B cell (primary cell): ENCODE data around the gene ARFGAP1. TPM values are rescaled to one million over a fixed set of nuclear protein-coding genes. Genes with fewer than 3 reads are reported as not detected.

ENCODE experiments used
- ATAC-seq: fragments of 200-7000 bp; cut with Tn5 transposase; one replicate; pipeline ENCODE4 v1.10.0; 2021; ENCODE audit warnings: low read depth, mild to moderate bottlenecking, moderate number of reproducible peaks, moderate library complexity
- CTCF ChIA-PET: fragments of 350-600 bp; sonication (Branson Sonifier 250); formaldehyde crosslinking; loops from one replicate; lab custom pipeline; 2021; ENCODE audit warnings: antibody characterized with exemption, inconsistent platforms; lab: Charles Lee
- POLR2A ChIA-PET: fragments of 350-600 bp; sonication (Branson Sonifier 250); formaldehyde crosslinking; loops from one replicate; lab custom pipeline; 2021; ENCODE audit warnings: antibody characterized with exemption; lab: Charles Lee
- DNase-seq: peaks from one replicate; pipeline ENCODE4 v3.0.0; 2013
- H2AFZ ChIP-seq: 2 replicates; pipeline ENCODE4 v1.6.1; 2012; ENCODE audit warnings: mild to moderate bottlenecking, low read depth, low read length; ENCODE audit not compliant: insufficient read depth, poor library complexity, severe bottlenecking
- H3K27ac ChIP-seq, 2 donors: 1 replicate in 1 of 2; 2 replicates in 1 of 2; pipeline ENCODE4 v1.5.1; 2012 to 2013; ENCODE audit warnings: low read length in 2 of 2, mild to moderate bottlenecking in 2 of 2, moderate library complexity in 1 of 2
- H3K27me3 ChIP-seq, 4 experiments: fragments of 200-600 bp in 1 of 4; sonication (generic) in 1 of 4; replicated peaks in 1 of 4; 1 replicate in 2 of 4; 2 replicates in 2 of 4; pipeline versions ENCODE4 v1.6.1 to v1.7.0; 2013 to 2016; ENCODE audit warnings: low read length in 3 of 4, mild to moderate bottlenecking in 2 of 4, mixed read lengths in 1 of 4, moderate library complexity in 1 of 4; ENCODE audit not compliant: insufficient read depth in 4 of 4, control insufficient read depth in 3 of 4; ENCODE audit errors: control extremely low read depth in 1 of 4
- H3K36me3 ChIP-seq, 2 experiments: replicated peaks in 1 of 2; 1 replicate in 1 of 2; 2 replicates in 1 of 2; pipeline versions ENCODE4 v1.6.1 to v1.7.1; 2013; ENCODE audit warnings: low read length in 1 of 2; ENCODE audit not compliant: insufficient read depth in 2 of 2, control insufficient read depth in 1 of 2; ENCODE audit errors: control extremely low read depth in 1 of 2, extremely low read depth in 1 of 2
- H3K4me1 ChIP-seq, 2 donors: fragments of 200-600 bp in 1 of 2; sonication (generic) in 1 of 2; 1 replicate in 1 of 2; 2 replicates in 1 of 2; pipeline versions ENCODE4 v1.5.1 to v1.6.1; 2013 to 2017; ENCODE audit warnings: low read length in 2 of 2; ENCODE audit not compliant: control insufficient read depth in 2 of 2, insufficient read depth in 2 of 2
- H3K4me2 ChIP-seq: replicated peaks from 2 replicates; pipeline ENCODE3; 2012; ENCODE audit warnings: mild to moderate bottlenecking, low read depth, low read length; ENCODE audit not compliant: poor library complexity, severe bottlenecking
- H3K4me3 ChIP-seq, 5 experiments: fragments of 200-600 bp in 1 of 5; sonication (generic) in 1 of 5; 1 replicate in 3 of 5; 2 replicates in 2 of 5; pipeline versions ENCODE4 v1.5.1 to v1.7.0; 2011 to 2016; ENCODE audit warnings: low read length in 4 of 5, mild to moderate bottlenecking in 4 of 5, low read depth in 2 of 5, control low read depth in 1 of 5, moderate library complexity in 1 of 5; ENCODE audit not compliant: insufficient read depth in 1 of 5; ENCODE audit errors: control extremely low read depth in 1 of 5, extremely low read depth in 1 of 5
- H3K79me2 ChIP-seq: fragments of 200-600 bp; sonication (generic); one replicate; pipeline ENCODE4 v1.6.0; 2016; ENCODE audit warnings: low read length; ENCODE audit not compliant: control insufficient read depth, insufficient read depth
- H3K9ac ChIP-seq: fragments of 200-600 bp; sonication (generic); 2 replicates; pipeline ENCODE4 v1.6.1; 2017; ENCODE audit warnings: mild to moderate bottlenecking, low read length, moderate library complexity
- H3K9me3 ChIP-seq, 3 donors: one replicate each; pipeline versions ENCODE4 v1.6.1 to v1.7.1; 2013; ENCODE audit warnings: low read length in 2 of 3; ENCODE audit not compliant: control insufficient read depth in 2 of 3, insufficient read depth in 1 of 3; ENCODE audit errors: control extremely low read depth in 1 of 3
- H4K20me1 ChIP-seq: 2 replicates; pipeline ENCODE4 v1.6.0; 2012; ENCODE audit warnings: mild to moderate bottlenecking, low read length; ENCODE audit not compliant: insufficient read depth, control insufficient read depth, poor library complexity, severe bottlenecking
- H3K27ac Mint-ChIP-seq: one replicate; pipeline ENCODE4 v1.8.0; 2021; ENCODE audit warnings: mixed read lengths
- H3K27me3 Mint-ChIP-seq: one replicate; pipeline ENCODE4 v1.8.0; 2021; ENCODE audit warnings: mixed read lengths
- H3K4me1 Mint-ChIP-seq: one replicate; pipeline ENCODE4 v1.8.0; 2021; ENCODE audit warnings: mixed read lengths
- H3K4me3 Mint-ChIP-seq: one replicate; pipeline ENCODE4 v1.8.0; 2021; ENCODE audit warnings: mixed read lengths
- H3K9me3 Mint-ChIP-seq: one replicate; pipeline ENCODE4 v1.8.0; 2022; ENCODE audit warnings: mixed read lengths; ENCODE audit not compliant: insufficient read depth
- EZH2 ChIP-seq: IDR thresholded peaks from 2 replicates; pipeline ENCODE4 v1.6.1; 2012; ENCODE audit warnings: borderline replicate concordance, low read depth, mild to moderate bottlenecking, moderate library complexity, low read length; ENCODE audit not compliant: insufficient read depth, poor library complexity, severe bottlenecking
- WGBS: methylation state at CpG from one replicate; pipeline ENCODE4 v1.1.5; 2013; ENCODE audit warnings: missing lambda C conversion rate; ENCODE audit not compliant: insufficient coverage; 5-methylcytosine and 5-hydroxymethylcytosine counted together
- intact Hi-C: fragments of 100-400 bp; cut with micrococcal nuclease; formaldehyde crosslinking; loops from one replicate; pipeline ENCODE4 v1.10.0; 2022
- polyA plus RNA-seq: library from polyadenylated mRNA; depleted of rRNA; stranded (reverse); fragments of >200 nt; gene quantifications from 2 replicates; pipeline ENCODE4 v1.2.3, GENCODE V29; 2012
- total RNA-seq, 2 donors: library from RNA; stranded (reverse); fragments of 120-200 nt in 1 of 2; gene quantifications; 1 replicate in 1 of 2; 2 replicates in 1 of 2; pipeline versions ENCODE4 v1.2.3 to v1.2.4, GENCODE V29; 2013 to 2022
- TF ChIP-seq, protein P1 (sequence below): fragments of 200-600 bp; IDR thresholded peaks from one replicate; pipeline ENCODE4 v1.8.0; 2022; ENCODE audit warnings: antibody characterized with exemption, mild to moderate bottlenecking

The ARFGAP1 gene
- total and polyA plus RNA-seq, 2 donors (not counting 1 experiment from before 2014, with no cell fraction given): 83.2 to 99.4 TPM

DNA sequence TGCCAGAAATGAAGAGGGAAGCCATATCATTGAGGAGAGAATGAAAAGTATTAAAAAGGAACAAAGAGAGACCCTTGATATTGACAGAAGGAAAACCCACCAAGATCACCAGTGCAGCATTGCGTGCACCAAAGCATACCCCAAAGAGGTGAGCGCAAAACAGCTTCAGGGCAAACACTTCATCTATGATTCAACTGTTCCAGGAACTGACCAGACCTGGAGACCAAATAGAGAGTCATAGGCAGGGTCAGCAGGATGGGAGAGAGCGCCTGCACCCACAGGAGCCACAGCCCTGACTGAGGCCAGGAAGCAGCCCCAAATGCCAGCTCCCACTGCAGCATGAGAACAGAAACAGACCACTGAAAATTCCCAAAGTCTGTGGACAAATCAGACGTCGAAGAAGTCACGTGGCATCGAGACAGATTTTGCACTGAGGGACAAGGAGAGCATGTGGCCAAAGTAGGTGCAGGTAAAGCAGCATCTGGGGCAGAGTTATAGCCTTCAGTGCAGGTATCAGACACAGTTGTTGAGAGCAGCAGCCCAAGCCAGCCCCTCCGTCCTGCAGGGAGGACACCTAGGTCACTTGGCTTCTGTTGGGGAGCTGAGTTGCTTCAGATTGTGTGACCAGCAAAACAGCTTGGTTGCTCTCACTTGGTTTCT lies 59.3 kb downstream of the ARFGAP1 start:
- no peak overlapping the region for H3K27ac ChIP-seq
- H3K27me3 Mint-ChIP-seq: peaks cover 12% of the 10 kb centered on the region
- no peak overlapping the region for H3K4me2 ChIP-seq
- intact Hi-C loops: no loop called here
- H3K9ac ChIP-seq: no peak overlapping the region
- H3K4me1 Mint-ChIP-seq: peaks cover 4% of the 10 kb centered on the region
- ChIA-PET CTCF (no interaction called here), POLR2A (no interaction called here)
- no peak for TF ChIP-seq EZH2
- TF ChIP-seq, protein P1, sequence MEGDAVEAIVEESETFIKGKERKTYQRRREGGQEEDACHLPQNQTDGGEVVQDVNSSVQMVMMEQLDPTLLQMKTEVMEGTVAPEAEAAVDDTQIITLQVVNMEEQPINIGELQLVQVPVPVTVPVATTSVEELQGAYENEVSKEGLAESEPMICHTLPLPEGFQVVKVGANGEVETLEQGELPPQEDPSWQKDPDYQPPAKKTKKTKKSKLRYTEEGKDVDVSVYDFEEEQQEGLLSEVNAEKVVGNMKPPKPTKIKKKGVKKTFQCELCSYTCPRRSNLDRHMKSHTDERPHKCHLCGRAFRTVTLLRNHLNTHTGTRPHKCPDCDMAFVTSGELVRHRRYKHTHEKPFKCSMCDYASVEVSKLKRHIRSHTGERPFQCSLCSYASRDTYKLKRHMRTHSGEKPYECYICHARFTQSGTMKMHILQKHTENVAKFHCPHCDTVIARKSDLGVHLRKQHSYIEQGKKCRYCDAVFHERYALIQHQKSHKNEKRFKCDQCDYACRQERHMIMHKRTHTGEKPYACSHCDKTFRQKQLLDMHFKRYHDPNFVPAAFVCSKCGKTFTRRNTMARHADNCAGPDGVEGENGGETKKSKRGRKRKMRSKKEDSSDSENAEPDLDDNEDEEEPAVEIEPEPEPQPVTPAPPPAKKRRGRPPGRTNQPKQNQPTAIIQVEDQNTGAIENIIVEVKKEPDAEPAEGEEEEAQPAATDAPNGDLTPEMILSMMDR: no peak
- peaks cover 0 to 2% (median 0%) of the 10 kb centered on the region in 4 experiments for H3K27me3 ChIP-seq
- H3K9me3 Mint-ChIP-seq: peaks cover 8% of the 10 kb centered on the region
- H3K9me3 ChIP-seq: peaks cover 0 to 55% (median 2%) of the 10 kb centered on the region in 3 donors
- H3K79me2 ChIP-seq: no peaks in the 10 kb centered on the region
- DNase-seq (no peak), ATAC-seq (no peak)
- no peaks in the 10 kb centered on the region for H4K20me1 ChIP-seq
- no peak overlapping the region for H3K4me3 Mint-ChIP-seq
- WGBS: 100% methylated on average over 6 of the region's 8 CpGs
- H3K27ac Mint-ChIP-seq: no peak overlapping the region
- no peak overlapping the region for H3K4me3 ChIP-seq
- H3K4me1 ChIP-seq: peaks cover 0 to 2% of the 10 kb centered on the region in 2 donors
- no peaks in the 10 kb centered on the region for H3K36me3 ChIP-seq
- no peak overlapping the region for H2AFZ ChIP-seq

DNA sequence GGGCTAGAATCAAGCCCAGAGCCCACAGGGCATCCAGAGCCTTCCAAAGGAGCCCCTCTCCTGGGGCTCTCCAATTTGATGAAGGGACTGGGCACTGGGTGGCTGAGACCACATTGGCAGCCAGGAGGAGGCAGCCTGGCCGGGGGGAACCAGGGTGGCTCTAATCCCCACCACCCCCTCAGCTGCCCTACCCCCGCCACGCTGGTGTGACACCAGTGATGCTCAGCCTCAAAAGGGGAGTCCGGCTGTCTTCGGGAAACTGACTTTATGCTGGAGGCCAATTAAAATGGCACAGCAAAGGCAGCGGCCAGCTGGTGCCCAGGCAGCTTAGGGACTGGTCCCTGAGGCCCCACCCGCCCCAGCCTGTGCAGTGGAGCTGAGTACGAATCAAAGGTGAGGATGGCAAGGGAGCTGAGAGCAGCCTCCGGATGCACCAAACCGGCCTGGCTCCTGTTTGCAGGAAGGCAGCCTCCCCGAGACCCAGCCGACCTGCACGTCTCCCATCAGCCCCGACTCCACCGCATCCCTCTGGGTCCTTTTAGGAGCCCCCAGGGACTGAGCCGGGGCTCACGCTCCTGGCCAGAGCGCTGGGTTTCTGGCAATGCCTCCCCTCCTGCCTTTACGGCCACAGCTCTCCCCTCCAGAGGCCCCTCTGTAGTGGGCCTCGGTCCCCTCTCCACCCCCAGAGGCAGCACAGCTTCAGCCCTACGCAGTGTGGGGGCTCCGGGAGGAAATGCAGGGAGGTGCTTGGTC lies 60.1 kb downstream of the ARFGAP1 start:
- peaks cover 8% of the 10 kb centered on the region for H3K9me3 Mint-ChIP-seq
- H3K27me3 Mint-ChIP-seq: peaks cover 12% of the 10 kb centered on the region
- TF ChIP-seq, protein P1: no peak
- no peak for TF ChIP-seq EZH2
- H3K9ac ChIP-seq: no peak overlapping the region
- no peaks in the 10 kb centered on the region for H3K79me2 ChIP-seq
- 93% methylated on average over 21 of the region's 22 CpGs for WGBS
- no peaks in the 10 kb centered on the region for H3K4me1 ChIP-seq
- H3K4me3 Mint-ChIP-seq: no peak overlapping the region
- H3K27ac Mint-ChIP-seq: no peak overlapping the region
- no peak for DNase-seq
- no peaks in the 10 kb centered on the region for H3K4me1 Mint-ChIP-seq
- no peak overlapping the region for H2AFZ ChIP-seq
- H3K27ac ChIP-seq: no peak overlapping the region
- no peaks in the 10 kb centered on the region for H4K20me1 ChIP-seq
- ChIA-PET CTCF (no interaction called here), POLR2A (no interaction called here)
- H3K4me2 ChIP-seq: no peak overlapping the region
- no peaks in the 10 kb centered on the region for H3K36me3 ChIP-seq
- peaks cover 0 to 47% (median 0%) of the 10 kb centered on the region in 3 donors for H3K9me3 ChIP-seq
- intact Hi-C loops: no loop called here
- H3K27me3 ChIP-seq: peaks cover 0 to 2% (median 0%) of the 10 kb centered on the region in 4 experiments
- H3K4me3 ChIP-seq: no peak overlapping the region
- ATAC-seq: no peak
